Mesodermal cell (in vitro differentiated cells): ENCODE measurements around the gene AGTRAP.

Experiments
- H3K27ac ChIP-seq: 2 replicates; pipeline ENCODE4 v1.7.0; 2013; ENCODE audit warnings: mild to moderate bottlenecking, low read depth, low read length, moderate library complexity; ENCODE audit not compliant: severe bottlenecking
- H3K36me3 ChIP-seq: 2 replicates; pipeline ENCODE4 v1.7.1; 2013; ENCODE audit warnings: mild to moderate bottlenecking, low read length, moderate library complexity; ENCODE audit not compliant: control insufficient read depth, insufficient read depth
- H3K4me1 ChIP-seq: one replicate; pipeline ENCODE4 v1.7.1; 2013; ENCODE audit warnings: mild to moderate bottlenecking, low read length; ENCODE audit not compliant: insufficient read depth, control insufficient read depth, poor library complexity, severe bottlenecking
- H3K4me3 ChIP-seq: 2 replicates; pipeline ENCODE4 v1.7.0; 2013; ENCODE audit warnings: low read length, control low read depth, mild to moderate bottlenecking; ENCODE audit not compliant: insufficient read depth, poor library complexity, severe bottlenecking; ENCODE audit errors: extremely low read depth
- H3K9me3 ChIP-seq: 2 replicates; pipeline ENCODE4 v1.7.1; 2013; ENCODE audit warnings: mild to moderate bottlenecking, low read length, moderate library complexity; ENCODE audit not compliant: control insufficient read depth
- WGBS, 2 experiments: methylation state at CpG; one replicate each; pipeline ENCODE4 v1.1.5; 2013; ENCODE audit warnings: missing lambda C conversion rate in 2 of 2; ENCODE audit not compliant: insufficient coverage in 2 of 2; 5-methylcytosine and 5-hydroxymethylcytosine counted together

Gene AGTRAP

DNA sequence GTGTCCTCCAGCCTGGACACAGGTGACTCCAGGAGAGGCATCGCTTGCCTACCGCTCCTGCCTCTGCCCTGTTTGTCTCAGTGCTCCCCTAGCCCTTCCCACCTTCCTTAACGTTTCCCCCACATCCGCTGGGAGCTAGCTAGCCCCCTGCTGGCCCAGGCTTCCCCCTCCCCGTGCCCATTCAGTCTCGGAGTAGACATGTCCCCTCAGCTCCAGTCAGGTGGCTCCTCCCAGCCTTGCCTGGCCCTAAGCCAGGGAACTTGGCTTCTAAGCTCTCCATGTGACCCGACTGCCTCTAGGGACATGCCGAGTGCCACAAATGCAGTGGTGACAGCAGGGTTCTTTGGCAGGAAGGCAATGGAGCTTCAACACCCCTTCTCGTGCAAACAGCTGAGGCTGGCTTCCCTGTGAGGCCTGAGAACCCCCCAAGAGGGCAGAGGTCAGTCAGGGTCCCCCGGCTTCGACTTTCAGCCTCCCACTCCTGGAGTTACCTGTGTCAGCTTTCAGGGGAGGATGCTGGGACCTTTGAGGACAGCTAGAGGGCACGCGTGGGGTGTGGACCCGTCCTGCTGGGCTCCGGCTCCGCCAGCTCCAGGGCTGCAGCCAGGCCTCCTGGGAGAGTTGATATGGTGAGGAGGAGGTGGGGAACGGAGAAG, 28.2 kb upstream of the AGTRAP start:
- Histone ChIP-seq H3K9me3 (no peaks in the 10 kb centered on the region), H3K27ac (no peak overlapping the region), H3K4me3 (no peak overlapping the region), H3K36me3 (no peaks in the 10 kb centered on the region), H3K4me1 (no peaks in the 10 kb centered on the region)
- WGBS, 2 experiments: 76 to 78% methylated on average over 14 to 17 of the region's 17 CpGs

DNA sequence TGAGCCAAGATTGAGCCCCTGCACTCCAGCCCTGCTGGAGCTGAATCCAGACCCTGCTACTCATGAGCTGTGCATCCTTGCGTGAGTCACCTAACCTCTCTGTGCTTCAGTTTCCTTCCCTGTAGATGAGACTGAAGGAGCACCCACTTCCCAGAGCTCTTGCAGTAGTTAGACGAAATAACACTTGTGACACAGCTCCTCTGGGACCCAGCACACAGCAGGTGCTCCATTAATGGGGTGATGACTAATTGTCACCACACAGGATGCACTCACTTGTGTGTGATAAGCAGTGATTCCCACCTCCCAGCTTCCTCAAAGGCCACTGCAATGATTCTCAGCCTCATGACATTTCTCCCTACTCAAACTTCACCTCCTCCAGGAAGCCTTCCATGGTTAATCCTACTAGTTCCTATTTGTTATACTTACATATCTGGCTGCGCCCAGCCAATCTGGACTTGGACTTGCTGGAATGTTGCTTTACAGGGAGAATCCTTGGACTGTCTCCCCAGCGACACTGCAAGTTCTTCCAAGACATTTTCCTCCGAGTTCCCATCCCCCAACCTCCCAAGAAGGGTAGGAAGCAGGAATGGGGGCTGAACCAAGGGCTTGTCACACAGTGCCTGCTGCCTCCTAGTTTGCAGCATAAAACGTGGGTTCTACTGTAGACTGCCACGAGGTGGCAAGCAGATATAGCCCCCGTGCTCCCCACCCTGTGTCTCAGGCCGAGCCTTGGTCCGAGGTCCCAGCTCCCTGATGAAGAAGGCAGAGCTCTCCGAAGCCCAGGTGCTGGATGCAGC, 27.2 kb upstream of the AGTRAP start:
- Histone ChIP-seq H3K36me3 (no peaks in the 10 kb centered on the region), H3K27ac (no peak overlapping the region), H3K9me3 (no peaks in the 10 kb centered on the region), H3K4me1 (no peaks in the 10 kb centered on the region), H3K4me3 (no peak overlapping the region)
- 89 to 90% methylated on average over 9 to 10 of the region's 11 CpGs for WGBS, 2 experiments

DNA sequence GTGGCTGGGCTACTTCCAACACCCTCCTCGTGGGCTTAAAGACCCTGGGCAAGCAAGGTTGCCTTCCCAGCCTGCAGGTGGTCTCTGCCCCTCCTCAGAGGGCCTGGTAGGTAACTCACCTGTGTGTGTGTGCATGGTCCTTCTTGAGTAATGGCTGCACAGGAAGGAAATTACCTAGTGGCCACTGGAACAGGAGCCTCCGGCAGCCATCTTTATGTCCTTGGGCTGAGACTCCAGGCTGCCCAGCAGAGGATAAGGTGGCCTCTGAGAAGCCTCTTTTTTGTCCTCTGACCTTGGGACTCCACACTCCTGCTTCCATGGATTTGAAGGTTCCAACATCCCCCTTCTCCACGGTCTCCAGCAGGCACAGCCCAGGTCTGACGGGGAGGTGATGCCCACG, 24.4 kb upstream of the AGTRAP start:
- no peaks in the 10 kb centered on the region for H3K9me3 ChIP-seq
- no peaks in the 10 kb centered on the region for H3K36me3 ChIP-seq
- no peaks in the 10 kb centered on the region for H3K4me1 ChIP-seq
- no peak overlapping the region for H3K27ac ChIP-seq
- no peak overlapping the region for H3K4me3 ChIP-seq
- WGBS, 2 experiments: 93% methylated on average over 4 to 5 of the region's 5 CpGs

DNA sequence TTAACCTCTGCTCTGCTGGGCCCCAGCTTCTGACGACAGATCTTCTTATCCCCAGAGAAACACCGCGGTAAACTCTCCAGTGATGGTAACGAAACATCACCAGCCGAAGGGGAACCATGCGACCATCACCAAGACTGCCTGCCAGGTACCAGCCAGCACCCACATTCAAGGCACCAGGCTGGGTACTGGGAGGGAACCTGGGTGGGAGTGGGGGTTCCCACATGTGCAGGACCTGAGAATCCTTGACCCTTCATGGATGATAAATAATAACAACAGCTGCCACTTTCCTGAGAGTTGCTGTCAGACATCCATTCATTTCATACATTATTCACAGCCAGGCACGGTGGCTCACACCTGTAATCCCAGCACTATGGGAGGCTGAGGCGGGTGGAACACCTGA, 23.7 kb upstream of the AGTRAP start:
- Histone ChIP-seq H3K4me3 (no peak overlapping the region), H3K4me1 (no peaks in the 10 kb centered on the region), H3K9me3 (no peaks in the 10 kb centered on the region), H3K36me3 (no peaks in the 10 kb centered on the region), H3K27ac (no peak overlapping the region)
- 89 to 96% methylated on average over 5 to 7 of the region's 8 CpGs for WGBS, 2 experiments

DNA sequence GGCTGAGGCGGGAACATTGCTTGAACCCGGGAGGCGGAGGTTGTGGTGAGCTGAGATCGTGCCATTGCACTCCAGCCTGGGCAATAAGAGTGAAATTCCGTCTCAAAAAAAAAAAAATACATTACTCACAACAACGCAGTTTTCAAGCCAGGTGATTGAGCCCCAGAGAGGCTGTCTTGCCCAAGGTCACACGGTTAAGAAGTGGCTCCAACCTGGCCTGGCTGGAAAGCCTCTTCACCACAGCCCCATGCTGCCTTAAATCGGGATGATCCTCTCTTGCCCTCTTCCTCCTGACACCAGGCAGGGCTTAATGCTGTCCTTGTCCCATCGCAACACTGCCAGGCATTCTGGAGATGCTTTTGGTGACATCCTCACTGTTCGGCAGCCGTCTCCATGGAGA, 22.8 kb upstream of the AGTRAP start:
- H3K4me3 ChIP-seq: no peak overlapping the region
- WGBS, 2 experiments: 86 to 95% methylated on average over 9 of the region's 11 CpGs
- H3K4me1 ChIP-seq: no peaks in the 10 kb centered on the region
- H3K27ac ChIP-seq: no peak overlapping the region
- H3K9me3 ChIP-seq: no peaks in the 10 kb centered on the region
- H3K36me3 ChIP-seq: no peaks in the 10 kb centered on the region

DNA sequence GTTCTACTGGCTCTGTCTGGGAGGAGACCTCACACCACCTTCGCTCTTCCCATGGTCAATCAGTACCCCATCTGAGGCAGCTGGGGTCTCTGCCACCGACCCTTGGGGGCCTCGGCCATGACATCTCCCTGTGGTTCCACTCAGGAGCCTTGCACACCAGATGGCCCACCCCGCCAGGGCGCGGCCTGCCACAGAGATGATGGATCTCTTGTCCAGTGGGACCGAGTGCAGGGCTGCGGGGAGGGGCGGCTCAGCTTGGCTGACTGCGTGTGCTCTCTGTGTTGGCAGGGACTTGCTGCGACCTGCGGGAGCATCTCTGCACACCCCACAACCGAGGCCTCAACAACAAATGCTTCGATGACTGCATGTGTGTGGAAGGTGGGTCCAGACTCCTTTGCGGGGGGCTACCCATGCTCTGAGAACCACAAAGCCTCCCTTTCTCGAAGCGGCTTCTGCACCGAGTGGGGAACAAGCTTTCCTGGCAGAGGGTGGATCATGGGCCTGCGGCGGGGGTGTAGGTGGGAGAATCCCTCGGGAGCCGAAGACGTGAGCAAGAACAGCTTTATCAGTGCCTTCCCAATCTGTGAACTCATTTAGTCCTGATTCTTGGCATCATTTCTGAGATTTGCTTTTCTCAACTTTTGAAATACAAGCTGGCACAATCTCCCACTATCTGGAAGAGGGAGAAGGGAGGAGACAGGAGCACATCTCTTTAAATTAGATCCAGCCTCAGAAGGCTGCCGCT, 20.9 kb upstream of the AGTRAP start:
- Histone ChIP-seq H3K4me1 (no peaks in the 10 kb centered on the region), H3K36me3 (no peaks in the 10 kb centered on the region), H3K27ac (no peak overlapping the region), H3K9me3 (no peaks in the 10 kb centered on the region), H3K4me3 (no peak overlapping the region)
- 95% methylated on average over 13 to 20 of the region's 24 CpGs for whole genome bisulfite sequencing, 2 experiments

DNA sequence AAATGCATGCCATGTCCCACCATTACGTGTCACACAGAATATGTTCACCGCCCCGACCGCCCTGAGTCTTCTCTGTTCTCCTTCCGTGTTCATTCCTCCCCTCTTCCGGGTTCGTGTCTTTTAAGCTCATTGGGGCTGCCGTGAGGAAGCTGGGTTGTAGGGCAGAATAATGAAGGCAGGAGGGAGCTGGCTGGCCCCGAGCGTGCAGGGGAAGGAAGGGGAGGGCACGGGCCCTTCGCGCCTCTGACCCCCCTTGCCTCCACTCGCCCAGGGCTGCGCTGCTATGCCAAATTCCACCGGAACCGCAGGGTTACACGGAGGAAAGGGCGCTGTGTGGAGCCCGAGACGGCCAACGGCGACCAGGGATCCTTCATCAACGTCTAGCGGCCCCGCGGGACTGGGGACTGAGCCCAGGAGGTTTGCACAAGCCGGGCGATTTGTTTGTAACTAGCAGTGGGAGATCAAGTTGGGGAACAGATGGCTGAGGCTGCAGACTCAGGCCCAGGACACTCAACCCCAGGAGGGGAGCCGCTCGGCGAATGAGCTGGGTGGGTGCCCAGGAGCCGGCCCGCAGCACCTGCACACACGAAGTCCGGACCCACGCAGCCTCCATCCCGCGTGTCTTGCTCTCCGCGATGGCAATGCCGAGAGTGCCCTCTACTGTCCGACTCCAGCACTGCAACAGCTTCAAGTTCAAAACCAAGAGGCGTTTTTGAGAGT, 16.5 kb upstream of the AGTRAP start:
- Histone ChIP-seq H3K4me1 (no peaks in the 10 kb centered on the region), H3K9me3 (no peaks in the 10 kb centered on the region), H3K4me3 (no peak overlapping the region), H3K36me3 (no peaks in the 10 kb centered on the region), H3K27ac (no peak overlapping the region)
- WGBS, 2 experiments: 26 to 53% methylated on average over 19 to 33 of the region's 44 CpGs

DNA sequence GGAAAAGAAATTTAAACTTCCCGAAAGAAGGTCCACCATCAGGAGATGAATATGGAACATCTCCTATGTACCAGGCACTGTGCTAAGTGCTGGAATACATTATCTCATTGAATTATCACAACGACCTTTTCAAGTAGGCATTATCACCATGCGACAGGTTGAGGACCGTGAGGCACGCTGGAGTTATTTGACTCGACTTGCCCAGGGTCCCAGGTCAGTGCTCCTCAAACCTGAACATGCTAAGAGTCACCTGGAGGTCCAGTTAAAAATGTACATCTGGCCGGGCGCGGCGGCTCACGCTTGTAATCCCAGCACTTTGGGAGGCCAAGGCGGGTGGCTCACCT, 15.9 kb upstream of the AGTRAP start:
- Histone ChIP-seq H3K36me3 (no peaks in the 10 kb centered on the region), H3K27ac (no peak overlapping the region), H3K9me3 (no peaks in the 10 kb centered on the region), H3K4me1 (no peaks in the 10 kb centered on the region), H3K4me3 (no peak overlapping the region)
- 89 to 97% methylated on average over 11 to 12 of the region's 12 CpGs for WGBS, 2 experiments

DNA sequence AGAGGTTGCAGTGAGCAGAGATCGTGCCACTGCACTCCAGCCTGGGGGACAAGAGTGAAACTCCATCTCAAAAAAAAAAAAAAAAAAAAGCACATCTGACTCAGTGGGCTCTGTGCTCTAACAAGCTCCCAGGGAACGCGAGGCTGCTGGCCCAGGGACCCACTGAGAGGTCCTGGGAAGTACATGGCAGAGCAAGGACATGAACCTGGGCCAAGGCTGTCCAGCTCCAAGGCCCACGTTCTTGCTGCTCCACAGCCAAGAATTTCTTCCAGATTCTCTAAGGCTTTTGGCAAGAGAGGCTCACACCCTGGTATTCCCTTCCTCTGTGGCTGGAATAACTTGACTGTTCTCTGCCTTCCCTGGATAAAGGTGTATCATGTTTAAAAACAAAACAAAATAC, 15.4 kb upstream of the AGTRAP start:
- no peaks in the 10 kb centered on the region for H3K36me3 ChIP-seq
- no peak overlapping the region for H3K27ac ChIP-seq
- no peaks in the 10 kb centered on the region for H3K9me3 ChIP-seq
- no peak overlapping the region for H3K4me3 ChIP-seq
- WGBS, 2 experiments: 87 to 100% methylated on average over 3 to 4 of the region's 4 CpGs
- H3K4me1 ChIP-seq: no peaks in the 10 kb centered on the region

DNA sequence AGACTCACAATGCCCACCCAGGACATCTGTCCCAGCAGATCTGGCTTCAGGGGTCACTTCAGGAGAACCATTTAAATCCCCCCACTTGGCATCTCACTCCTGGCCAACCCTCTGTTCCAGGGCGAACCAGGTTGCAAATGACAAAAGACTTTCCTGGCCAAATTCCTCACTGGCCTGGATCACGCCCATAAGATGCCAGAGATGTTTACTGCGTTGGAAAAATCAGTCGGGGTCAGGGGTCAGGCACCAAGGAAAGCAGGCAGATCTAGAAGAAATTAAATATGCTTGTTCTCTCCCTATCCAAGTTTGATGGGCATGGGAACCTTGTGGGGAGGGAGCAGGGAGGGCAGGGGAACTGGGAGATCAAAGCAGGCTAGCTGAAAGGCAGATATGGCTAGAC, 14.6 kb upstream of the AGTRAP start:
- 85 to 96% methylated on average over 3 of the region's 4 CpGs for WGBS, 2 experiments
- H3K27ac ChIP-seq: no peak overlapping the region
- no peaks in the 10 kb centered on the region for H3K4me1 ChIP-seq
- no peak overlapping the region for H3K4me3 ChIP-seq
- no peaks in the 10 kb centered on the region for H3K36me3 ChIP-seq
- no peaks in the 10 kb centered on the region for H3K9me3 ChIP-seq
